Ishikawa (cell line): ENCODE measurements around the gene TMEM232.

ENCODE experiments used
- CEBPB ChIP-seq: IDR thresholded peaks from 2 replicates; pipeline ENCODE4 v1.6.1; 2012
- CREB1 ChIP-seq: IDR thresholded peaks from 2 replicates; pipeline ENCODE4 v1.6.1; 2012; ENCODE audit warnings: low read depth
- EGR1 ChIP-seq: IDR thresholded peaks from 2 replicates; pipeline ENCODE4 v1.6.1; 2012
- EP300 ChIP-seq: IDR thresholded peaks from 2 replicates; pipeline ENCODE4 v1.6.1; 2012; ENCODE audit warnings: borderline replicate concordance
- FOXM1 ChIP-seq: IDR thresholded peaks from 2 replicates; pipeline ENCODE4 v1.6.1; 2012; ENCODE audit warnings: low read depth, borderline replicate concordance
- RAD21 ChIP-seq: IDR thresholded peaks from 2 replicates; pipeline ENCODE4 v1.6.1; 2012; ENCODE audit warnings: low read depth
- TAF1 ChIP-seq: IDR thresholded peaks from 2 replicates; pipeline ENCODE4 v1.6.1; 2012; ENCODE audit warnings: low read depth, mild to moderate bottlenecking
- TEAD4 ChIP-seq: IDR thresholded peaks from 2 replicates; pipeline ENCODE4 v1.6.1; 2012
- YY1 ChIP-seq: IDR thresholded peaks from 2 replicates; pipeline ENCODE4 v1.6.1; 2012; ENCODE audit warnings: low read depth
- ZBTB7A ChIP-seq: IDR thresholded peaks from 2 replicates; pipeline ENCODE4 v1.6.1; 2012; ENCODE audit warnings: low read depth
- TF ChIP-seq, protein P1 (sequence below): IDR thresholded peaks from 2 replicates; pipeline ENCODE4 v1.6.1; 2012
- TF ChIP-seq, protein P2 (sequence below): IDR thresholded peaks from 2 replicates; pipeline ENCODE4 v1.6.1; 2012; ENCODE audit warnings: low read depth, mild to moderate bottlenecking
- TF ChIP-seq, protein P3 (sequence below): IDR thresholded peaks from 2 replicates; pipeline ENCODE4 v1.6.1; 2012

DNA sequence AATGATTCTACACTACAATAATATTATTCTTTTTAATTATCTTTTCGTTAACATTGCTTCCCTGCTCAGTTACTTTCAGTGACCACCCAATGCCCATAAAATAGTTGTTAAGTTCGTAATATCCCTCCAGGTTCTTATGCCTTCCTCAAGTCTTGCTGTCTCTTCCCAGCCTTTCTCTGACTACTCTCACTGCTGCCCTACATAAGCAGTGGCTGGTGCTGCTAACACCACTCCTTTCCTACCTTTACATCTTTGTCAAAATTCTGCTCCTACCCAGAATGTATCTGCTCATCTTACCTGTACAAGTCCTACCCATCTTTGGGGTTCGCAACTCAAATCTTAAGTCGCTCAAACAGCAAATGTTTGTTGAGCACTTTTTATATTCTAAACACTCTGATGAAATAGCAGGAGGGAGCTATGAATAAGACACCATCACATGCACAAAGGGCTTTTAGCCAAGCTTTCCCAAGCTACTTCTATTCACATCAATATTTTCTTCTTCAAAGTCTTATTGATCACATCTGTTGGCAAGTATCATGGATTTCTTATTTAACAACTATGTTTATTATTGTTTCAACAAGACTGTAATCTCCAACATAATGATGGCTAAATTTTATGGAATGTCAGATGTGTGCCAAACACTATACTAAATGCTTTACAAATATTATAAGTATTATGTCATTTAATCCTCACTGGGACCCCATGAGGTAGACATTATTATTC is 41.8 kb upstream of the TMEM232 start:
- no peak for TF ChIP-seq CREB1
- TF ChIP-seq EGR1 = no peak
- no peak for TF ChIP-seq EP300
- no peak for TF ChIP-seq RAD21
- no peak for TF ChIP-seq YY1
- TF ChIP-seq CEBPB = no peak
- TF ChIP-seq, protein P1, sequence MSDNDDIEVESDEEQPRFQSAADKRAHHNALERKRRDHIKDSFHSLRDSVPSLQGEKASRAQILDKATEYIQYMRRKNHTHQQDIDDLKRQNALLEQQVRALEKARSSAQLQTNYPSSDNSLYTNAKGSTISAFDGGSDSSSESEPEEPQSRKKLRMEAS = no peak
- TF ChIP-seq, protein P2, sequence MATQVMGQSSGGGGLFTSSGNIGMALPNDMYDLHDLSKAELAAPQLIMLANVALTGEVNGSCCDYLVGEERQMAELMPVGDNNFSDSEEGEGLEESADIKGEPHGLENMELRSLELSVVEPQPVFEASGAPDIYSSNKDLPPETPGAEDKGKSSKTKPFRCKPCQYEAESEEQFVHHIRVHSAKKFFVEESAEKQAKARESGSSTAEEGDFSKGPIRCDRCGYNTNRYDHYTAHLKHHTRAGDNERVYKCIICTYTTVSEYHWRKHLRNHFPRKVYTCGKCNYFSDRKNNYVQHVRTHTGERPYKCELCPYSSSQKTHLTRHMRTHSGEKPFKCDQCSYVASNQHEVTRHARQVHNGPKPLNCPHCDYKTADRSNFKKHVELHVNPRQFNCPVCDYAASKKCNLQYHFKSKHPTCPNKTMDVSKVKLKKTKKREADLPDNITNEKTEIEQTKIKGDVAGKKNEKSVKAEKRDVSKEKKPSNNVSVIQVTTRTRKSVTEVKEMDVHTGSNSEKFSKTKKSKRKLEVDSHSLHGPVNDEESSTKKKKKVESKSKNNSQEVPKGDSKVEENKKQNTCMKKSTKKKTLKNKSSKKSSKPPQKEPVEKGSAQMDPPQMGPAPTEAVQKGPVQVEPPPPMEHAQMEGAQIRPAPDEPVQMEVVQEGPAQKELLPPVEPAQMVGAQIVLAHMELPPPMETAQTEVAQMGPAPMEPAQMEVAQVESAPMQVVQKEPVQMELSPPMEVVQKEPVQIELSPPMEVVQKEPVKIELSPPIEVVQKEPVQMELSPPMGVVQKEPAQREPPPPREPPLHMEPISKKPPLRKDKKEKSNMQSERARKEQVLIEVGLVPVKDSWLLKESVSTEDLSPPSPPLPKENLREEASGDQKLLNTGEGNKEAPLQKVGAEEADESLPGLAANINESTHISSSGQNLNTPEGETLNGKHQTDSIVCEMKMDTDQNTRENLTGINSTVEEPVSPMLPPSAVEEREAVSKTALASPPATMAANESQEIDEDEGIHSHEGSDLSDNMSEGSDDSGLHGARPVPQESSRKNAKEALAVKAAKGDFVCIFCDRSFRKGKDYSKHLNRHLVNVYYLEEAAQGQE = no peak
- TF ChIP-seq FOXM1 = no peak
- TF ChIP-seq TEAD4 = no peak
- no peak for TF ChIP-seq TAF1
- no peak for TF ChIP-seq ZBTB7A
- TF ChIP-seq, protein P3, sequence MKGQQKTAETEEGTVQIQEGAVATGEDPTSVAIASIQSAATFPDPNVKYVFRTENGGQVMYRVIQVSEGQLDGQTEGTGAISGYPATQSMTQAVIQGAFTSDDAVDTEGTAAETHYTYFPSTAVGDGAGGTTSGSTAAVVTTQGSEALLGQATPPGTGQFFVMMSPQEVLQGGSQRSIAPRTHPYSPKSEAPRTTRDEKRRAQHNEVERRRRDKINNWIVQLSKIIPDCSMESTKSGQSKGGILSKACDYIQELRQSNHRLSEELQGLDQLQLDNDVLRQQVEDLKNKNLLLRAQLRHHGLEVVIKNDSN = no peak
